ENCODE data around the gene BCAS3. TPM values are rescaled to one million over a fixed set of nuclear protein-coding genes. Genes with fewer than 3 reads are reported as not detected.

BCAS3 gene
- total and polyA plus RNA-seq, 2 donors (not counting 1 experiment from before 2014, with no cell fraction given) = 13.9 to 73.4 TPM

DNA sequence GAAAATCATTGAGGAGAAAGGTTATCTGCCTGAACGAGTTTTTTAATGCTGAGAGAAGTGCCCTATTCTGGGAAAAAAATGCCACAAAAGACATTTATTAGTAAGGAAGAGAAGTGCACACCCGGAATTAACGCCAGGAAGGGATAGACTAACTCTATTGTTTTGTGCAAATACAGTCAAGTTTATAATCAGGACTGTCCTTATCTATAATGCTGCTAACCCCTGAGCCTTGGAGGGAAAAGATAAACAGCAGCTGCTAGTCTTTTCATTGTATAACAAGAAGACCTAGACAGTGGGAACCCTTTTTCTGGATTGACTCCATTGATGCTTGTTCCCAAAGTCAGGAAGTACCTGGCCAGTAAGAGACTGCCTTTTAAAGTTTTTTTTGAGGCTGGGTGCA, 26.5 kb downstream of the BCAS3 start:
- ATAC-seq (ENCODE audit: low read depth) (no peak), DNase-seq (no peak)
- Mint-ChIP-seq H3K4me1 (no peaks in the 10 kb centered on the region), H3K4me3 (no peak overlapping the region), H3K9me3 (ENCODE audit: insufficient read depth) (no peaks in the 10 kb centered on the region), H3K27ac (no peak overlapping the region), H3K27me3 (no peaks in the 10 kb centered on the region)
- intact Hi-C loops (cut with micrococcal nuclease) = no loop called here
- H3K9me3 ChIP-seq (ENCODE audit: control extremely low read depth in 1 of 3, control insufficient read depth in 2 of 3, insufficient read depth in 1 of 3, low read length in 2 of 3) = no peaks in the 10 kb centered on the region
- TF ChIP-seq, protein P1, sequence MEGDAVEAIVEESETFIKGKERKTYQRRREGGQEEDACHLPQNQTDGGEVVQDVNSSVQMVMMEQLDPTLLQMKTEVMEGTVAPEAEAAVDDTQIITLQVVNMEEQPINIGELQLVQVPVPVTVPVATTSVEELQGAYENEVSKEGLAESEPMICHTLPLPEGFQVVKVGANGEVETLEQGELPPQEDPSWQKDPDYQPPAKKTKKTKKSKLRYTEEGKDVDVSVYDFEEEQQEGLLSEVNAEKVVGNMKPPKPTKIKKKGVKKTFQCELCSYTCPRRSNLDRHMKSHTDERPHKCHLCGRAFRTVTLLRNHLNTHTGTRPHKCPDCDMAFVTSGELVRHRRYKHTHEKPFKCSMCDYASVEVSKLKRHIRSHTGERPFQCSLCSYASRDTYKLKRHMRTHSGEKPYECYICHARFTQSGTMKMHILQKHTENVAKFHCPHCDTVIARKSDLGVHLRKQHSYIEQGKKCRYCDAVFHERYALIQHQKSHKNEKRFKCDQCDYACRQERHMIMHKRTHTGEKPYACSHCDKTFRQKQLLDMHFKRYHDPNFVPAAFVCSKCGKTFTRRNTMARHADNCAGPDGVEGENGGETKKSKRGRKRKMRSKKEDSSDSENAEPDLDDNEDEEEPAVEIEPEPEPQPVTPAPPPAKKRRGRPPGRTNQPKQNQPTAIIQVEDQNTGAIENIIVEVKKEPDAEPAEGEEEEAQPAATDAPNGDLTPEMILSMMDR (IDR thresholded peaks at IDR 0.05) = no peak
- TF ChIP-seq EZH2 (IDR thresholded peaks at IDR 0.05; ENCODE audit: borderline replicate concordance, insufficient read depth, low read depth, low read length, poor library complexity, severe bottlenecking) = no peak
- H3K4me1 ChIP-seq (ENCODE audit: control insufficient read depth in 2 of 2, insufficient read depth in 2 of 2, low read length in 2 of 2) = no peaks in the 10 kb centered on the region
- H3K4me3 ChIP-seq (ENCODE audit: control extremely low read depth in 1 of 5, extremely low read depth in 1 of 5, insufficient read depth in 1 of 5, low read depth in 2 of 5, low read length in 4 of 5) = no peak overlapping the region
- no peaks in the 10 kb centered on the region for H3K27me3 ChIP-seq (replicated peaks in 1 of 4; ENCODE audit: control extremely low read depth in 1 of 4, control insufficient read depth in 3 of 4, insufficient read depth in 4 of 4, low read length in 3 of 4)
- POLR2A ChIA-PET = no interaction called here
- no peak overlapping the region for H3K9ac ChIP-seq (ENCODE audit: low read length)
- no peaks in the 10 kb centered on the region for H4K20me1 ChIP-seq (ENCODE audit: control insufficient read depth, insufficient read depth, low read length, poor library complexity, severe bottlenecking)
- H3K27ac ChIP-seq (ENCODE audit: low read length in 2 of 2) = no peak overlapping the region
- WGBS (ENCODE audit: insufficient coverage) = no CpG with 5 or more reads among the region's 3 CpGs
- no peak overlapping the region for H2AFZ ChIP-seq (ENCODE audit: insufficient read depth, low read depth, low read length, poor library complexity, severe bottlenecking)
- H3K79me2 ChIP-seq (ENCODE audit: control insufficient read depth, insufficient read depth, low read length) = no peaks in the 10 kb centered on the region
- H3K36me3 ChIP-seq (replicated peaks in 1 of 2; ENCODE audit: control extremely low read depth in 1 of 2, control insufficient read depth in 1 of 2, extremely low read depth in 1 of 2, insufficient read depth in 2 of 2, low read length in 1 of 2) = no peaks in the 10 kb centered on the region
- H3K4me2 ChIP-seq (replicated peaks; ENCODE audit: low read depth, low read length, poor library complexity, severe bottlenecking) = no peak overlapping the region
- CTCF ChIA-PET = no interaction called here

DNA sequence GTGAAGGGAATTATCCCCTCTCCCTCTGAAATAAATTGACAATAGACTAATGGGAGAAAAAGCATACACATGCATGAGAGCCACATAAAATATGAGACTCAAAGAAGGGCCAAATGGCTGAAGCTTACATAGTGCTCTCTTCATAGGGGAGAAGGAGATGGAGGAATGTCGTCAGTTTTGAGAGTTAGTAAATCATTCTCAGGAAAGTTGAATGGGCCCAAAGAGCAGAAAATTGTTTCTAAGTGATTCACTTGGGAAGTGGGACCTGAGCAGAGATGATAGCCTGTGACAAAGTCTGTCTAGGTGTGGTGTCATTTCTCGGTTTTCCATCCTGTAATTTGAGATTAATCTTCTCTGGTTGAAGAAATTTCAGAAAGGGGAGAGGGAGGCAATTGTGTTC, 35.0 kb downstream of the BCAS3 start:
- H3K27me3 ChIP-seq (replicated peaks in 1 of 4; ENCODE audit: control extremely low read depth in 1 of 4, control insufficient read depth in 3 of 4, insufficient read depth in 4 of 4, low read length in 3 of 4) = no peaks in the 10 kb centered on the region
- H3K4me2 ChIP-seq (replicated peaks; ENCODE audit: low read depth, low read length, poor library complexity, severe bottlenecking) = no peak overlapping the region
- Mint-ChIP-seq H3K4me1 (no peaks in the 10 kb centered on the region), H3K27me3 (no peaks in the 10 kb centered on the region), H3K9me3 (ENCODE audit: insufficient read depth) (no peaks in the 10 kb centered on the region), H3K27ac (no peak overlapping the region), H3K4me3 (no peak overlapping the region)
- peaks cover 1 to 9% of the 10 kb centered on the region in 2 experiments for H3K36me3 ChIP-seq (replicated peaks in 1 of 2; ENCODE audit: control extremely low read depth in 1 of 2, control insufficient read depth in 1 of 2, extremely low read depth in 1 of 2, insufficient read depth in 2 of 2, low read length in 1 of 2)
- no peaks in the 10 kb centered on the region for H3K4me1 ChIP-seq (ENCODE audit: control insufficient read depth in 2 of 2, insufficient read depth in 2 of 2, low read length in 2 of 2)
- intact Hi-C loops (cut with micrococcal nuclease) = no loop called here
- H4K20me1 ChIP-seq (ENCODE audit: control insufficient read depth, insufficient read depth, low read length, poor library complexity, severe bottlenecking) = no peaks in the 10 kb centered on the region
- 89% methylated on average over 1 of the region's 2 CpGs for WGBS (ENCODE audit: insufficient coverage)
- no peak overlapping the region for H3K4me3 ChIP-seq (ENCODE audit: control extremely low read depth in 1 of 5, extremely low read depth in 1 of 5, insufficient read depth in 1 of 5, low read depth in 2 of 5, low read length in 4 of 5)
- H2AFZ ChIP-seq (ENCODE audit: insufficient read depth, low read depth, low read length, poor library complexity, severe bottlenecking) = no peak overlapping the region
- TF ChIP-seq, protein P1 (IDR thresholded peaks at IDR 0.05) = no peak
- TF ChIP-seq EZH2 (IDR thresholded peaks at IDR 0.05; ENCODE audit: borderline replicate concordance, insufficient read depth, low read depth, low read length, poor library complexity, severe bottlenecking) = no peak
- POLR2A ChIA-PET = no interaction called here
- no peak for DNase-seq
- H3K9me3 ChIP-seq (ENCODE audit: control extremely low read depth in 1 of 3, control insufficient read depth in 2 of 3, insufficient read depth in 1 of 3, low read length in 2 of 3) = no peaks in the 10 kb centered on the region
- no peak overlapping the region for H3K9ac ChIP-seq (ENCODE audit: low read length)
- CTCF ChIA-PET = interaction anchor here (1.0 kb wide), 2 partner anchors 8 to 10 kb away, joined by 3 read pairs; no protein-coding TSS in a partner anchor
- H3K79me2 ChIP-seq (ENCODE audit: control insufficient read depth, insufficient read depth, low read length) = no peaks in the 10 kb centered on the region
- H3K27ac ChIP-seq (ENCODE audit: low read length in 2 of 2) = no peak overlapping the region
- ATAC-seq (ENCODE audit: low read depth) = no peak
